ENCODE data around the gene LCE5A.

The LCE5A gene

GRCh38 chr1:152514715-152515433, 4.3 kb downstream of the LCE5A start:
- DNase-seq (ENCODE audit: low spot score) = no peak
- in situ Hi-C loops (cut with MboI; ENCODE audit: low sequenced_read_pairs, unreplicated experiment) = no loop called here
- TF ChIP-seq CTCF (IDR thresholded peaks at IDR 0.05; ENCODE audit: borderline replicate concordance, control extremely low read depth, extremely low read depth, insufficient read depth, missing control alignments) = no peak

GRCh38 chr1:152515434-152515783, 4.8 kb downstream of the LCE5A start:
- in situ Hi-C loops (cut with MboI; ENCODE audit: low sequenced_read_pairs, unreplicated experiment) = no loop called here
- TF ChIP-seq CTCF (IDR thresholded peaks at IDR 0.05; ENCODE audit: borderline replicate concordance, control extremely low read depth, extremely low read depth, insufficient read depth, missing control alignments) = no peak
- DNase-seq (ENCODE audit: low spot score) = no peak

GRCh38 chr1:152516082-152516481, 5.5 kb downstream of the LCE5A start:
- DNase-seq (ENCODE audit: low spot score) = no peak
- in situ Hi-C loops (cut with MboI; ENCODE audit: low sequenced_read_pairs, unreplicated experiment) = no loop called here

GRCh38 chr1:152517237-152517811, 6.7 kb downstream of the LCE5A start:
- no peak for TF ChIP-seq CTCF (IDR thresholded peaks at IDR 0.05; ENCODE audit: borderline replicate concordance, control extremely low read depth, extremely low read depth, insufficient read depth, missing control alignments)
- in situ Hi-C loops (cut with MboI; ENCODE audit: low sequenced_read_pairs, unreplicated experiment) = no loop called here
- no peak for DNase-seq (ENCODE audit: low spot score)

More at GRCh38 chr1:152516082-152516481, 5.5 kb downstream of the LCE5A start:
- TF ChIP-seq CTCF (IDR thresholded peaks at IDR 0.05; ENCODE audit: borderline replicate concordance, control extremely low read depth, extremely low read depth, insufficient read depth, missing control alignments) = no peak

- no peak for TF ChIP-seq CTCF (IDR thresholded peaks at IDR 0.05; ENCODE audit: borderline replicate concordance, control extremely low read depth, extremely low read depth, insufficient read depth, missing control alignments)
- no peak for DNase-seq (ENCODE audit: low spot score)
- in situ Hi-C loops (cut with MboI; ENCODE audit: low sequenced_read_pairs, unreplicated experiment) = no loop called here
These were observed 9.2 kb downstream of the LCE5A start for GRCh38 chr1:152519851-152520250.

- in situ Hi-C loops (cut with MboI; ENCODE audit: low sequenced_read_pairs, unreplicated experiment) = no loop called here
- no peak for TF ChIP-seq CTCF (IDR thresholded peaks at IDR 0.05; ENCODE audit: borderline replicate concordance, control extremely low read depth, extremely low read depth, insufficient read depth, missing control alignments)
- no peak for DNase-seq (ENCODE audit: low spot score)
These were observed 10.0 kb downstream of the LCE5A start for GRCh38 chr1:152520561-152521090.

Data from GM13976 (cell line).